Hematopoietic multipotent progenitor cell (in vitro differentiated cells): Measurements from ENCODE around the gene FAM131B. TPM values are rescaled to one million over a fixed set of nuclear protein-coding genes. Genes with fewer than 3 reads are reported as not detected.

Source experiments
- DNase-seq, 3 donors: peaks; one replicate each; pipeline ENCODE4 v3.0.0-alpha.2; 2011 to 2015; ENCODE audit warnings: low read depth in 2 of 3, low spot score in 2 of 3
- total RNA-seq: library from RNA; depleted of rRNA; stranded (reverse); fragments of >200 nt; gene quantifications from one replicate; pipeline ENCODE4 v1.2.3, GENCODE V29; 2012

Gene FAM131B
- total RNA-seq, 1 donor: 0.81 TPM

- no peak for DNase-seq
These were observed 1.5 kb downstream of the FAM131B start for GRCh38 chr7:143360788-143361551.

- peak in 1 of 3 donors; percentile 65 for DNase-seq
These were observed 2.7 kb downstream of the FAM131B start for GRCh38 chr7:143359771-143360353.

- DNase-seq: no peak
These were observed 3.9 kb downstream of the FAM131B start for GRCh38 chr7:143358626-143359025.

- DNase-seq: no peak
These were observed 6.0 kb downstream of the FAM131B start for GRCh38 chr7:143356414-143357050.

GRCh38 chr7:143355450-143356385 lies 6.8 kb downstream of the FAM131B start:
- no peak for DNase-seq

- DNase-seq: no peak
These were observed 7.5 kb downstream of the FAM131B start for GRCh38 chr7:143354965-143355364.

GRCh38 chr7:143354376-143354775 lies 8.1 kb downstream of the FAM131B start:
- no peak for DNase-seq

GRCh38 chr7:143352531-143353002 lies 9.9 kb downstream of the FAM131B start:
- no peak for DNase-seq

GRCh38 chr7:143351574-143351973 lies 10.9 kb downstream of the FAM131B start:
- no peak for DNase-seq

GRCh38 chr7:143351060-143351459 lies 11.5 kb downstream of the FAM131B start:
- no peak for DNase-seq

GRCh38 chr7:143347950-143348349 lies 14.6 kb downstream of the FAM131B start:
- DNase-seq: no peak

GRCh38 chr7:143346018-143346417 lies 16.5 kb downstream of the FAM131B start:
- no peak for DNase-seq

GRCh38 chr7:143345428-143345900 lies 17.0 kb downstream of the FAM131B start:
- peak; percentile 49 to 84 (median 80) for DNase-seq

- no peak for DNase-seq
These were observed 18.9 kb downstream of the FAM131B start for GRCh38 chr7:143343596-143343995.

- DNase-seq: no peak
These were observed 20.7 kb downstream of the FAM131B start for GRCh38 chr7:143341842-143342241.

- no peak for DNase-seq
These were observed 25.3 kb downstream of the FAM131B start for GRCh38 chr7:143337216-143337615.

GRCh38 chr7:143334244-143334643 lies 28.3 kb downstream of the FAM131B start:
- no peak for DNase-seq

- no peak for DNase-seq
These were observed 31.2 kb downstream of the FAM131B start for GRCh38 chr7:143331179-143331801.

GRCh38 chr7:143329471-143330170 lies 32.9 kb downstream of the FAM131B start:
- DNase-seq: no peak
